DMS53 (cell line): ENCODE measurements around the gene DACT3.

ENCODE experiments used
- DNase-seq: peaks from one replicate; lab custom pipeline; 2025; lab: John Stamatoyannopoulos, UW

The DACT3 gene, protein sequence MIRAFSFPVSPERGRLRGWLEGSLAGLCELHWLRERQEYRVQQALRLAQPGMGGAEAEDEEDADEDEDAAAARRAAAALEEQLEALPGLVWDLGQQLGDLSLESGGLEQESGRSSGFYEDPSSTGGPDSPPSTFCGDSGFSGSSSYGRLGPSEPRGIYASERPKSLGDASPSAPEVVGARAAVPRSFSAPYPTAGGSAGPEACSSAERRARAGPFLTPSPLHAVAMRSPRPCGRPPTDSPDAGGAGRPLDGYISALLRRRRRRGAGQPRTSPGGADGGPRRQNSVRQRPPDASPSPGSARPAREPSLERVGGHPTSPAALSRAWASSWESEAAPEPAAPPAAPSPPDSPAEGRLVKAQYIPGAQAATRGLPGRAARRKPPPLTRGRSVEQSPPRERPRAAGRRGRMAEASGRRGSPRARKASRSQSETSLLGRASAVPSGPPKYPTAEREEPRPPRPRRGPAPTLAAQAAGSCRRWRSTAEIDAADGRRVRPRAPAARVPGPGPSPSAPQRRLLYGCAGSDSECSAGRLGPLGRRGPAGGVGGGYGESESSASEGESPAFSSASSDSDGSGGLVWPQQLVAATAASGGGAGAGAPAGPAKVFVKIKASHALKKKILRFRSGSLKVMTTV

DNA sequence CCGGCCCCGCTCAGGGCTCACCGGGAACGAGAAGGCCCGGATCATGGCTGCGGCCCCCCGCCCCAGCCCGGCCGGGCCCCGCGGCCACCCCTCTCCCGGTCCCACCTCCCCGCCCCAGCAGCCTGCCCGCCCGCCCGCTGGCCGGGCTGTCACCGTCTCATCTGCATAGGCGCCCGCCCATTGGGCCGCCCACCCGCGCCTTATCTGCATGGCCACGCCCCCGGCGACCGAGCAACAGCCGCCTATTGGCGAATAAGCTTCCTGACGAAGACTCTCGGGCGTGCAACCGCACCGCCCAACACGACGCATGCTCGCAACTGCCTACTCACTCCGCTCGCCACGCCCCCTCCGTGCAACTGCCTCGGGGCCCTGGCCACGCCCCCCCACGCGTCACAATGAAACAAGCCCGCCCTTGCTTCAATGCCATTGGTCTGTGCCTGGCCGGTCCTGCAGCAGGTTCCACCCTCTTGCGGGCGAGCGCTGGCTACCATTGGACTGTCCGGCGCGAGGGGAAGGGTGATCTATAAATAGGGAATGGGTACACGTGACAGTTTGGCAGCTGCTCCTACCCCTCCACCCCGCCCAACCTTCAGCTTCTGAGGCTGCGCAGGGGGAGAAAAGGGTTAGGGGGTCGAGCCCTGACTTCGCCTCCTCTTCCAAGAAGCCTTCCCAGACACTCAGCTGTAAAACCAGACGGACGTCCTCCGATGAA lies at the start of gene DACT3:
Gene DACT3 (minus strand): TSS at position 163 of the 712 bp plus-strand sequence. CDS start 118 bp downstream, at position 45.
- DNase-seq, result peak; percentile 100

DNA sequence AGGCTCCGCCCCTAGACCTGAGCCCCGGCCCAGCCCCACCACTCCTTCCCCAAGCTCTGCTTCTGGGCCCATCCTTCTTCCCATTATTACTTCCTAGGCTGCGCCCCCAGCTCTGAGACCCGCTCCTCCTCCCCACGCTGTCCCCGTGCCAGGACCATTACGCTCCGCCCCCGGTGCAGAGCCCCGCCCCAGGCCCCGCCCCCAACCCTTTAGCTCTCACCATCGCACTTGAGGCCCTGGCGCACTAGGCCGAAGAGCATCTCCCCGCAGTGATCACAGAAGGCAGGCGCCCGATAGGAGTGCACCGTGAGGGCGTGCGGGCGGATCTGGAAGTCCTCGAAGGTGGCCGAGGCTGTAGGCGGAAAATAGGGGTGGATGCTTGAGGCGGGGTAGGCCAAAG lies 49.7 kb upstream of the DACT3 start:
- DNase-seq, result no peak

DNA sequence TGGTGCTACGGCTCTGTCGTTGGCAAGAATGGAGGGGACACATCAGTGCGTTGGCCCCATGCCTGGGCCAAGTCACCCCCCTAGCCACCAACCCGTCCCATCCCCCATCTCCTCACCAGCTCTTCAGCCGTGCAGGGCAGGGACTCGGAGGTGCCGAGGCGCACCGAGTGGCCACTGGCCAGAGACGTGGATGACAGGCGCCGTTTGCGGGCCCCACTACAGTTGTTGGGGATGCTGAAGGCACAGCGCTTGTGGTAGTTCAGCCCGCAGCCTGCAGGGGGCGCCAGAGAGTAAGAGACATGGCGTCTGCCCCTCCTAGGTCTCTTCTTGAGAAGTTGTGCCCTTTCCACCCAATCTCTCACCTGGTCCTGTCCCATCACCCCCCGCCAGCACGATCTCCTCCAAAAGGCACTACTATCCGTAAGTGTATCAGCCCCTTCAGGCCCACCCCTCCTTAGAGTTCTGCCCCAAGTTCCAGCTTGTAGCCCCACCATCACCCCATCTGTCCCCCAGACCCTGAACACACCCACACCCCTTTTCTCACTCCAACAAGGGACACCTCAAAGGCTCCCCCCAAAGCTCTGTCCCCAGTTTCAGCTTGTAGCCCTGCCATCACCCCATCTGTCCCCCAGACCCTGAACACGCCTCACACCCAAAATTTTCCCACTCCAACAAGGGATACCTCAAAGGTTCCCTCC lies 43.5 kb upstream of the DACT3 start:
- DNase-seq, result peak; percentile 71

DNA sequence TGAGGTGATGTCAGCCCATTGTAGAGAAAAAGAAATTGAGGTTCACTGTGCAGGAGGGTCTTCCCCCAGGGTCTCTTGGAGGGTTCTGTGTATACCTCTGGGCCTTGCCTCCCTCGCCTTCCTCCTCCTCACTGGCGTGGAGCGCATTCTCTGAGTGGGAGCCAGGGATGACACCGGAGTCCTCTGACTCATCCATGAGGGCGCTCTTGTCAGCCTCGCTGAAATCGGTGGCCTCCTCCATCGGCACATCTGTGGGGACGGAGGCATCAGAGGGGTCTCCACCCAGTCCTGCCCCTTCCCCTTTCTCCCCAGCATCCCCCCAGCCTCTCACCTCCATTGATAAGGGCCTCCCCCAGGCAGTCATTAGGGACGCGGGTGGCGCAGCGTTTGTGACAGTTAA lies 39.7 kb upstream of the DACT3 start:
- DNase-seq, result no peak

DNA sequence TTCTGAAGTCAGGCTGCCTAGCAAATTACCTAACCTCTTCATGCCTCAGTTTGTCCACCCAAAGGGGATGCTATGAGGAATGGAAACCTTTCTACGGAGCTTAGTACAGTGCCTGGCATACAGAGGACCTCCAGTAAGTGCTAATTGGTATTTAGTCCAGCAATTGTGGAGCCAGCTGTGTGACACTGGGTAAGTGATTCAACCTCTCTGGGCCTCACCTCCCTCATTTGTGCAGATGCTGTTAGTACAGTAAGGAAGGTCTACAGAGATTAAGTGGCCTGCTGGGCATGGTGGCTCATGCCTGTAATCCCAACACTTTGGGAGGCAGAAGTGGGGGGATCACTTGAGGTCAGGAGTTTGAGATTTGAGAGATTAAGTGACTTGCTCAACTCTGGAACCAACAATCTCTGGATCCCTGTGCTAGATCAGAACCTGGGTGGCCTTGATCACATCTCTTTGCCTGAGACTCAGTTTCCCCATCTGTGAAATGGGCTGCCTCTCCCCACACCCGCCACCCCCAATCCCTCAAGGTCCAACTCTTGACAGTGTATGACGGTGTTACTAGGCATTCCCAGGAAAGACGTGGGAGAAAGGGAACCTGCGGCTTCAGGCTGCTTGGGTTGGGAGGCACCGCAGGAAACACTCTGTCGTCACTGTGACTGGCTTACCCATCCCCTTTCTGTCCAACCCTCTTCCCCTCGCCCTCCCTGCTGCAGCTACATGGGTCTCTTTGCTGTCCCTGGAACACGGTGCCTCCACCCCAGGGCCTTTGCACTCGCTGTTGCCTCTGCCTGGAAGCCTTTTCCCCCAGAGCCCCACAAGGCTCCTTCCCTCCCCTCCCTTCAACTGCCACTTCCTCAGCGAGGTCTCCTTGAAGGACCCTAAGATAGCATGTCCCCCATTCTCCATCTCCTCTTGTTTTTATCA lies 37.7 kb upstream of the DACT3 start:
- DNase-seq, result no peak

DNA sequence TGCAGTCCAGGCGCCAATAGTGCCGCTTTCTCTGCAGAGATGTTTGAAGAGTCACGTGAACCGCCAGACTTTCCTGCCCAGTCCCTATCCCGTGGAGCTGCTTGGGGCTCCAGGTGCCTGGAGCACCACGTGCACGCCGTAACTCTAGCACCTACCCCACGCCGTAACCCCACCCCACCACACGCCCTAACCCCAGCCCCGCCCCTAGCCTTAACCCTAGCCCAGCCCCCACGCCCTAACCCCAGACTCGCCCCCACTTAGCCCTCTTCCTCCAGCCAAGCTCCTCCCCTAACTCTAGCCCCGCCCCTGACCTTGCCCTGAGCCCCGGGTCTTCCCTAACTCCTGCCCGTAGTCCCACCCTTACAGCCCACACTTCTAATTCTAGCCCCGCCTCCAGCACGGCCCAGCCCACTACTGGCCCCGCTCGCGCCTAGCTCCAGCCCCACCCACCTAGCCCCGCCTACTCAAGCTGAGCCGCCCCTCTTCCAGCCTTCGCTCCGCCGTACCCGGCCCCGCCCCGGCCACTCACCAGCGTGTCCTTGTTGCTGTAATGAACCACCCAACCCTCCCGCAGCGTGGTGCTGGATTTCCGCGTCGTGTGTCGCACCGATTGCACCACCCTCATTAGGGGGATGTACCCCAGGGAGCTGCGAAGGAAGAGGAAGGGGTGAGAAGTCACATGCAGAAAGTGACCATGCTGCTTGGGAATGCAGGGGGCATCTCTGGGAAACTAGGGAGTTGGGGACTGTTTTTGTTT lies 36.4 kb upstream of the DACT3 start:
- DNase-seq, result peak; percentile 46

DNA sequence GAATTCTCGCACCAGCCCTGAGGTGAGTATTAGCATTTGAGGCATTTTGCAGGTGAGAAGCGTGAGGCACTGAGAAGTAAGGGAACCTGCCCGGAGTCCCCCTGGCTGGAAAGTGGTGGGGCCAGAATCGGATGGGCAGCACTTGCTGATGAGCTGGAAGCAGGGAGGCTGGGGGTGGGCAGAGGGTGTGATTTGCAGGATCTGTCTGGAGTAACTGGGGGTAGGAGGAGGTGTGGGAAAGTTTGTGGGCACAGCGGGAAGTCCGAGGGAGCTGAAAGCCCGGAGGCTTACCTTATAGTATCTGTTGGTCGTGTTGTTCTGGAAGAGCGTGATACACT lies 35.9 kb upstream of the DACT3 start:
- DNase-seq, result no peak

DNA sequence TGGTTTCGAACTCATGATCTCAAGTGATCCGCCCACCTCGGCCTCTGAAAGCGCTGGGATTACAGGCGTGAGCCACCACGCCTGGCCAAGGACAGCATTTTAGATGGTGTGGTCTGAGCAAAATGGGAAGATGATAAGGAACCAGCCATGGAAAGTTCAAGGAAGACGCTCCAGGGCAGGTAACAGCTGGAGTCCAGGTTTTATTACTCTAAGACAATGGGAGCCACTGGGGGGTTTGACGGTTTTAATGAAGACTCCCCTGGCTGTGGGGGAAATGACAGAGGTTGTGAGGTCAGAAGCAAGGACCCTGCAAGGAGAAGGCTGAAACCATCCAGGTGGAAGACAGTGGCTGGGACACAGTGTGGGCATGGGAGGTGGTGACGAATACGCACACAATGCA lies 35.1 kb upstream of the DACT3 start:
- DNase-seq, result no peak

DNA sequence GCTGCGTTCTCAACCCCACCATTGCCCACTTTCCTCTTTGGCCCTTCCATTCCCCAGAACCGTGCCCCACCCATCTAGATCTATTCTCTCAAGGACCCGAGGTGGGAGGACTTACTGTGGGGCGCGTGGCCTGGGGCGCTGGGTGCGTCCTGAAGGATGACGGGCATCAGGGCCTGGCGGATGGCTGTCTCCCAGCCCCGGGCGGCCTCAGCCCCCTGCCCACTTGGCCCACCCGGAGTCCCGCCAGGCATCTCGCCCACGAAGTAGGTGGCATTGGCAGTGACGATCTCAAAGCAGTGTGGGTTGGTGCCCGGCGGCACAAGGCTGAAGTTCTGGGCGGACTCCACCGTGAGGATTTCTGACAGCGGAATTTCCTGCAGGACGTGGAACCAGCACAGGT lies 32.8 kb upstream of the DACT3 start:
- DNase-seq, result no peak

DNA sequence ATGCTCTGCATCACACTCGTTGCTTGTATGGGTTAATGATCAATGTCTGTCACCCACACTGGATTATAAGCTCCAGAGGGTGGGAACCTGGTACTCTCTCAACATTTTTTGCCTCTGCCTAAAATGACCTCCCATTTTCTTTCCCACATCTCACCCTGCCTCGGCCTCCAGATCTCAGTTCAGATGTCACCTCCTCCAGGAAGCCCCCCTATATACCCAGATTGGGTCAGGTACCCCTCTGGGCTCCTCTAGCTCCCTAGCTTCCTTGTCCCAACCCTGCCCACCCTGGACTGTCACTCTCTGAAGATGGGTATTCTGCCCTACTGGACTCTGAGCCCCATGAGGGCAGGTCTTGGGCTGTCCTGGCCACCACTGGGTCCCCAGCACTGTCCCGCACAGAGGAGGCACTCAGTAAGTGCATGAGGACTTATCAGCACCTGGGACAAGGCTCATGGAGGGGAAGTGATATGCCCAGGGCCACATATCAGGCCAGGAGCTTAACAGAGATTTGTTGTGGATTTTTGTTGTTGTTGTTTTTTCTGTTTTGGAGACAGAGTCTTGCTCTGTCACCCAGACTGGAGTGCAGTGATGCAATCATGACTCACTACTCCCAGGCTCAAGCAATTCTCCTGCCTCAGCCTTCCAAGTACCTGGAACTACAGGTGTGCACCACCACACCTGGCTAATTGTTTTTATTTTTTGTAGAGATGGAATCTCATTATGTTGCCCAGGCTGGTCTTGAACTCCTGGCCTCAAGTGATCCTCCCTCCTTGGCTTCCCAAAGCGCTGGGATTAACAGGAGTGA lies 32.1 kb upstream of the DACT3 start:
- peak; percentile 44 for DNase-seq

DNA sequence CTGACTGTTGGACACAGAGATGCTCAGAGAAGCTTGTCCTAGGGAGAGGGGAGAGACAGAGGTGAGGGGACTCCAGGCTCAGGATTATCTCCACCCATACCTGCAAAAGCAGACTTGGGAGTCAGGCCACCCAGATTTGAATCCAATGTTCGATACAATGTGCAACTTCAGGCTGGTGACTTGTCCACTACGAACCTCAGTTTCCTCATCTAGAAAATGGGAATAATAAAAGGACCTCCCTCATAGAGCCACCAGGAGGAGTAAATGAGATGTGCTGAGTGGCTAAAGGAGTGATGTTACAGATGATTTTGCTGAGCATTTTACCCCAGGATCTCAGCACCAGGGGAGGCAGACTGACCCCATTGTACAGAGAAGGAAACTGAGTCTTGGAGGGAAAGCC lies 31.0 kb upstream of the DACT3 start:
- DNase-seq, result no peak

DNA sequence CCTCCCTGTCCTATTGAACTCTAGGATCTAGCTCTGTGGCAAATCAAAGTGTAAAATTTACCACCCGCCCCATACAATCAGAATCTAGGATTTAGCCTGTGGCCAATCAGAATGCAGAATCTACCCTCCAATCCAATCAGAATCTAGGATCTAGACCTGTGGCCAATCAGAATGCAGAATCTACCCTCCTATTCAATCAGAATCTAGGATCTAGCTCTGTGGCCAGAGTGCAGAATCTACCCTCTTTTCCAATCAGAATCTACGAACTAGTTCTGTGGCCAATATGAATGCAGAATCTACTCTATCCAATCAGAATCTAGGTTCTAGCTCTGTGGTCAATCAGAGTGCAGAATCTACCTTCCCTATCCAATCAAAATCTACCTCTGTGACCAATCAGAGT lies 30.1 kb upstream of the DACT3 start:
- no peak for DNase-seq

DNA sequence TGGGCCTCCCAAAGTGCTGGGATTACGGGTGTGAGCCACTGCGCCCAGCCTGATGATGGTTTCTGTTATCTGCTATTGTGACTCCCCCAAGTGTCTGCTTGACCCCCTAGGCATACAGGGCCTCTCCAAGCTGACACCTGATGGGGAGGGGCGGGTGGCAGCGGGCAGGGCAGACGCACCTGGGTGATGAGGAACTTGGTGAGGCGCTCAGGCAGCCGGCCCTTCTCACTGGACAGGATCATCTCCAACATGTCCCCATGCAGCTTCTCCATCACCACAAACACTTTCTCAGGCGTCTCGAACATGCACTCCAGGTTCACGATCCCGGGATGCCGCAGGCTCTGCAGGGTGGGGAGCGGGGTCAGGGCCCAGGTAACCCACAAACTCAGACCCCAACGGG lies 28.4 kb upstream of the DACT3 start:
- DNase-seq, result no peak

DNA sequence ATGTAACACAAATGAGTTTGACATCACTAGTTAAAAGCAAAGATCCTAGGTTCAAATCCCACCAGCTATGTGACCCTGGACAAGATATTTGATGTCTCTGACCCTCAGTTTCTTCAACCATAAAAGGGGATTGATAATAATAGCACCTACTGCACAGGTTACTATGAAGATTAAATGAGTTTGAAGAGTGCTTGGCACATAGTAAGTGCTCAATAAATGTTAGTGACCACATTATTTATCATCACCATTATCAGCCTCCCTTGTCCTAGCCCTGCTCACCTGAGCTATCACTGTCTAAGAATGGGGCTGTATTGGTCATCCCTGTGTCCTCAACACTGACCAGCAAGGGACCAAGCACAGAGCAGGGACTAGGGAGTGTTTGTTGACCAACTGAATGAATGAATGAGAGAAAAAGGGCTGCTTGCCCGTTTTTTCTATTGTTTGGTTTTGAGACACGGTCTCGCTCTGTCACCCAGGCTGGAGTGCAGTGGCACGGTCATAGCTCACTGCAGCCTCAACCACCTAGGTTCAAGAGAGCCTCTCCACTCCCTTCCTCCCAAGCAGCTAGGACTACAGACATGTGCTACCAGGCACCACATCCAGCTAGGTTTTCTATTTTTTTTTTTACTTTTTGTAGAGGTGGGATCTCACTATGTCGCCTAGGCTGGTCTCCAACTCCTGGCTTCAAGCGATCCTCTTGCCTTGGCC lies 26.6 kb upstream of the DACT3 start:
- DNase-seq, result no peak

DNA sequence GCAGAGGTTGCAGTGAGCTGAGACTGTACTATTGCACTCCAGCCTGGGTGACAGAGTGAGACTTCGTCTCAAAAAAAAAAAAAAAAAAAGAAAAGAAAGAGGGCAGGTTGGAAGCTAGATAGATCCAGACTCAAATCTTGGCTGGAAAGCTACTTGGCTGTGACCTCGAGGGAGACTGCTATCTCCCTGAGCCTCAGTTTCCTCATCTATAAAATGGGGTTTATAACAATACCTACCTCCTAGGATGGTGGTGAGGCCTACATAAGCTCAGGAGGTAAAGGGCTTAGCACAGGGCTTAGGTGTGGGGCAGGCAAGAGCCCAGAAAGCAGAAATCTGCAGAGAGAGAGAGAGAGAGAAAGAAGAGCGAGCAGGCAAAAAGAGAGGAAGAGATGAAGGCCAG lies 24.2 kb upstream of the DACT3 start:
- no peak for DNase-seq

DNA sequence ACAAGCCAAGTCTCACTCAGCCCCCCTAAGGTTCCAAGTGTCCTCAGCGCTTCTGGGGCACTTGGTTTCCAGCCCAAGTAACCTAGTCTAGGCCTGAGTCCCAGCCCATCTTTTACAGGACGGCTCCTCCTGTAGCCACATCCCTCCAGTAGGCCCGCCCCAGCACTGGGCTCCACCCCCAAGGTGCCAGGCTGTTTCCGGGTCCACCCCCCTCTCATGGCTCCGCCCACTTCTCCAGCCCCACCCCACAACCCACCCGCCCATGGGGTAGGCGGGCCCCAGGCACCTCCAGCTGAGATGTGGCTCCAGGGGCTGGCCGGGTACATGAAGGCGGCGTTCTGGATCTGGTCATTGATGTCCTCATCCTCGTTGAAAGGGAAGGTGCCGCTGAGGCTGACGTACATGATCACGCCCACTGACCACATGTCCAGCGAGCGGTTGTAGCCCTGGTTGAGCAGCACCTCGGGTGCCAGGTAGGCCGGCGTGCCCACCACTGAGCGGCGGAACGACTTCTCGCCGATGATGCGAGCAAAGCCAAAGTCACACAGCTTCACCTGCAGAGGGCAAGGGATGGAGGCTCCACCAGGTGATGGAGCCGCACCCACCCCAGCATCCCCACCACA lies 17.2 kb upstream of the DACT3 start:
- DNase-seq, result peak; percentile 49

DNA sequence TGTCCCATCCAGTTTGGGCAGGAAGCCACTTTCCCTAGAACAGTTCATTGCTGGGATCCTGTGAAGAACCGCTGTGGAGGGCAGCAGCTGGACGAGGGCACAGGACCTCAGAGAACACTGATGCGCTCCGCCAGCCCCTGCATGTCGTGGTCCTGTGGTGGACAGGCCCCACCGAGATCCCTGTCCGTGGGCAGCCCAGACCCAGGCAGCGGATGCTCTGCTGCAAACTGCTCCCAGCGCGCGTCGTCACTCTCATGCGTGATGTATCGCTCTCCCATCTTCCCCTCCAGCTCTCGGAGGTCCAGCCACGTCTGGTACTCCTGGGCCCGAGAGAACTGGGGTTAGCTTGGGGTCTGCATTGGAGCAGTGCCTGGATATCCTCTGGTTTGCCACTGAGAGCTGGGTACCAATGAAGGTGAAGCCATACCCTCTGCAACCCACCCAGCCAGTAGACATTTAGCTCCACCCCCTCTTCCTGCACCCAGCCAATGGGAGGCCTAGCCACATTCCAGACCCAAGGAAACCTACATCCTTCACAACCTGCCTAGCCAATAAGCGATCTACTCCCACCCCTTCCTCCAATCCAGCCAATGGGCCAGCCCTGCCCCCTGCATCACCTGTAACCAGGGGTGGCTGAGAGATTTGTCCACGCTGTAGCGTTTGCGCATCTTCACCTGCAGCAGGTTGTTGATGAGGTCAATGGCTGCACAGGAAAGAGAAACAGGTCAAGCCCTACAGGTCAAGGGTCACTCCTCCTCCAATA lies 13.6 kb upstream of the DACT3 start:
- peak; percentile 58 for DNase-seq

DNA sequence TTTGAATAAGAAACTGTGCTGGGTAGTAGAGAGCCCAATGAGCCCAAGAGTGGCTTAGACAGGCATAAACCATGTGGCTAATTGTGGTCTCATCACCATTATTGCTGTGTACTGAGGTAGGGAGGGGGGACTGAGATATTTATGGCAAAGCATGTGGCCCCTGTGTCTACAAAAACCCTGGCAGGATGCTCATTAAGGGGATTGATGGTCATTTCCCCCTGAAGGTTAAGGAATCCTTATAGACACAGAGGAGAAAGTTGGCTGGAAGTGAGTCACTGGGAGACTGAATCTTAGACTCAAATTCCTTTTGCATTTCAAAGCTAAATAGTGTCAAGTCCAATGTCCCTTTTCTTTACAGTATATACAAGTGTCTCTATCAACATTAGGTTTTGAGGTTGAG lies 9.8 kb upstream of the DACT3 start:
- no peak for DNase-seq
